AML-193 (cell line): Measurements from ENCODE around the gene ORAI1.
"Not testable (repeated sequence)": the region's sequence is repeated elsewhere in the genome, so short reads cannot be mapped to it uniquely, and the experiment has no call there.

Source experiments
- DNase-seq, 2 experiments: peaks; one replicate each; lab custom pipeline; 2025; lab: John Stamatoyannopoulos, UW

The ORAI1 gene

GRCh38 chr12:121649322-121649721 is 23.0 kb downstream of the ORAI1 start:
- peak; percentile 53 to 58 for DNase-seq

- DNase-seq, result peak; percentile 97 to 98
These were observed 23.6 kb downstream of the ORAI1 start for GRCh38 chr12:121649819-121650353.

GRCh38 chr12:121651320-121651719 is 25.0 kb downstream of the ORAI1 start:
- no peak for DNase-seq

GRCh38 chr12:121652767-121653497 is 26.6 kb downstream of the ORAI1 start:
- no peak for DNase-seq

GRCh38 chr12:121653999-121654398 is 27.7 kb downstream of the ORAI1 start:
- no peak for DNase-seq

- no peak for DNase-seq
These were observed 29.8 kb downstream of the ORAI1 start for GRCh38 chr12:121656122-121656521.

- no peak for DNase-seq
These were observed 31.1 kb downstream of the ORAI1 start for GRCh38 chr12:121657305-121658008.

- DNase-seq, result not testable (repeated sequence)
These were observed 35.2 kb downstream of the ORAI1 start for GRCh38 chr12:121661353-121662105.

GRCh38 chr12:121663610-121663929 is 37.2 kb downstream of the ORAI1 start:
- DNase-seq, result no peak

- not testable (repeated sequence) for DNase-seq
These were observed 40.5 kb downstream of the ORAI1 start for GRCh38 chr12:121666829-121667228.

- peak; percentile 5 to 12 for DNase-seq
These were observed 42.6 kb downstream of the ORAI1 start for GRCh38 chr12:121668750-121669520.

GRCh38 chr12:121669521-121669900 is 43.2 kb downstream of the ORAI1 start, which contains the start of gene MORN3:
Gene MORN3, minus strand, starts transcription at chr12:121669654. Its CDS starts 171 bp downstream, at chr12:121669483.
- no peak for DNase-seq

GRCh38 chr12:121673013-121673511 is 46.7 kb downstream of the ORAI1 start:
- DNase-seq, result no peak

- no peak for DNase-seq
These were observed 49.9 kb downstream of the ORAI1 start for GRCh38 chr12:121676190-121676589.

- DNase-seq, result no peak
These were observed 52.0 kb downstream of the ORAI1 start for GRCh38 chr12:121678305-121678704.

GRCh38 chr12:121678716-121679300 is 52.5 kb downstream of the ORAI1 start:
- DNase-seq, result no peak

- DNase-seq, result not testable (repeated sequence)
These were observed 53.4 kb downstream of the ORAI1 start for GRCh38 chr12:121679661-121680197.

GRCh38 chr12:121688966-121689365 is 62.6 kb downstream of the ORAI1 start:
- no peak for DNase-seq

GRCh38 chr12:121689430-121689829 is 63.1 kb downstream of the ORAI1 start:
- DNase-seq, result no peak
